Cardiac muscle cell (in vitro differentiated cells and primary cell): ENCODE measurements around the gene CACNA1C. TPM values are rescaled to one million over a fixed set of nuclear protein-coding genes. Genes with fewer than 3 reads are reported as not detected.
A peak's percentile ranks its signal among the peaks of the same experiment; 100 is the strongest.

ENCODE experiments used
- DNase-seq, 2 donors: peaks; one replicate each; pipeline versions ENCODE4 v3.0.0 to v3.0.0-alpha.2; 2010 to 2017; ENCODE audit warnings: low read depth in 1 of 2, low spot score in 1 of 2
- H3K27ac ChIP-seq: fragments of 200-600 bp; sonication (generic); 2 replicates; pipeline ENCODE4 v1.5.1; 2016
- H3K27me3 ChIP-seq: fragments of 200-600 bp; sonication (generic); 2 replicates; pipeline ENCODE4 v1.6.0; 2016; ENCODE audit warnings: control low read depth
- H3K36me3 ChIP-seq: fragments of 200-600 bp; sonication (generic); 2 replicates; pipeline ENCODE4 v1.5.1; 2016; ENCODE audit warnings: control low read depth
- H3K4me1 ChIP-seq: fragments of 200-600 bp; sonication (generic); 2 replicates; pipeline ENCODE4 v1.8.1; 2017; ENCODE audit warnings: low read depth, mild to moderate bottlenecking, mixed run types
- H3K4me3 ChIP-seq: fragments of 200-600 bp; sonication (generic); 2 replicates; pipeline ENCODE4 v1.5.1; 2016; ENCODE audit warnings: mild to moderate bottlenecking
- H3K9me3 ChIP-seq: fragments of 200-600 bp; sonication (generic); 2 replicates; pipeline ENCODE4 v1.5.1; 2017; ENCODE audit warnings: low read depth, mild to moderate bottlenecking, control low read depth
- CTCF ChIP-seq: IDR thresholded peaks from 2 replicates; pipeline ENCODE4 v1.5.1; 2012; ENCODE audit warnings: low read depth, mild to moderate bottlenecking, low read length
- polyA plus RNA-seq: library from polyadenylated mRNA; unstranded; fragments of >200 nt; fragmentation: Nextera tagmentation; extraction: Ambion mirVana; gene quantifications from 2 replicates; pipeline ENCODE4 v1.2.1, GENCODE V29; 2016
- total RNA-seq: library from RNA; depleted of rRNA; stranded (reverse); fragments of >200 nt; gene quantifications from 2 replicates; pipeline ENCODE4 v1.2.3, GENCODE V29; 2016

CACNA1C gene
- total and polyA plus RNA-seq, 2 experiments from 2014 or later, result 40.8 to 77.8 TPM

GRCh38 chr12:2171672-2172426, 119.1 kb downstream of the CACNA1C start:
- Histone ChIP-seq H3K27ac (peak overlapping the region; percentile 70), H3K36me3 (no peaks in the 10 kb centered on the region), H3K9me3 (no peaks in the 10 kb centered on the region), H3K27me3 (no peaks in the 10 kb centered on the region), H3K4me1 (peaks cover 27% of the 10 kb centered on the region), H3K4me3 (no peak overlapping the region)
- peak in 1 of 2 donors; percentile 45 for DNase-seq
- TF ChIP-seq CTCF, result no peak

- DNase-seq, result peak in 1 of 2 donors; percentile 44
- Histone ChIP-seq H3K27me3 (no peaks in the 10 kb centered on the region), H3K36me3 (no peaks in the 10 kb centered on the region), H3K9me3 (no peaks in the 10 kb centered on the region), H3K4me3 (no peak overlapping the region), H3K27ac (peak overlapping the region; percentile 70), H3K4me1 (peaks cover 27% of the 10 kb centered on the region)
- TF ChIP-seq CTCF, result no peak
Measured at GRCh38 chr12:2172491-2173214, 119.9 kb downstream of the CACNA1C start.

- Histone ChIP-seq H3K4me3 (no peak overlapping the region), H3K27ac (no peak overlapping the region), H3K4me1 (peaks cover 25% of the 10 kb centered on the region), H3K9me3 (no peaks in the 10 kb centered on the region), H3K36me3 (no peaks in the 10 kb centered on the region), H3K27me3 (no peaks in the 10 kb centered on the region)
- no peak for TF ChIP-seq CTCF
- DNase-seq, result no peak
Measured at GRCh38 chr12:2173971-2174370, 121.2 kb downstream of the CACNA1C start.

- no peak for TF ChIP-seq CTCF
- Histone ChIP-seq H3K36me3 (no peaks in the 10 kb centered on the region), H3K27ac (no peak overlapping the region), H3K4me1 (peaks cover 30% of the 10 kb centered on the region), H3K4me3 (no peak overlapping the region), H3K9me3 (no peaks in the 10 kb centered on the region), H3K27me3 (no peaks in the 10 kb centered on the region)
- DNase-seq, result no peak
Measured at GRCh38 chr12:2177003-2177402, 124.2 kb downstream of the CACNA1C start.

GRCh38 chr12:2177751-2178150, 125.0 kb downstream of the CACNA1C start:
- Histone ChIP-seq H3K9me3 (no peaks in the 10 kb centered on the region), H3K36me3 (no peaks in the 10 kb centered on the region), H3K27me3 (no peaks in the 10 kb centered on the region), H3K4me1 (peaks cover 22% of the 10 kb centered on the region), H3K27ac (no peak overlapping the region), H3K4me3 (no peak overlapping the region)
- no peak for TF ChIP-seq CTCF
- DNase-seq, result no peak
